C4-2B (cell line): ENCODE data around the gene CSNK1D.

Experiments used
- ZFX ChIP-seq: fragments of 450-650 bp; IDR thresholded peaks from 2 replicates; pipeline ENCODE4 v1.6.1; 2017
- TF ChIP-seq, protein P1 (sequence below): fragments of 450-650 bp; conservative IDR thresholded peaks from 2 replicates; pipeline ENCODE4 v1.5.1; 2017; ENCODE audit warnings: mild to moderate bottlenecking

GRCh38 chr17:82291582-82292250 lies 18.2 kb upstream of the CSNK1D start:
- TF ChIP-seq, protein P1, sequence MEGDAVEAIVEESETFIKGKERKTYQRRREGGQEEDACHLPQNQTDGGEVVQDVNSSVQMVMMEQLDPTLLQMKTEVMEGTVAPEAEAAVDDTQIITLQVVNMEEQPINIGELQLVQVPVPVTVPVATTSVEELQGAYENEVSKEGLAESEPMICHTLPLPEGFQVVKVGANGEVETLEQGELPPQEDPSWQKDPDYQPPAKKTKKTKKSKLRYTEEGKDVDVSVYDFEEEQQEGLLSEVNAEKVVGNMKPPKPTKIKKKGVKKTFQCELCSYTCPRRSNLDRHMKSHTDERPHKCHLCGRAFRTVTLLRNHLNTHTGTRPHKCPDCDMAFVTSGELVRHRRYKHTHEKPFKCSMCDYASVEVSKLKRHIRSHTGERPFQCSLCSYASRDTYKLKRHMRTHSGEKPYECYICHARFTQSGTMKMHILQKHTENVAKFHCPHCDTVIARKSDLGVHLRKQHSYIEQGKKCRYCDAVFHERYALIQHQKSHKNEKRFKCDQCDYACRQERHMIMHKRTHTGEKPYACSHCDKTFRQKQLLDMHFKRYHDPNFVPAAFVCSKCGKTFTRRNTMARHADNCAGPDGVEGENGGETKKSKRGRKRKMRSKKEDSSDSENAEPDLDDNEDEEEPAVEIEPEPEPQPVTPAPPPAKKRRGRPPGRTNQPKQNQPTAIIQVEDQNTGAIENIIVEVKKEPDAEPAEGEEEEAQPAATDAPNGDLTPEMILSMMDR: no peak
- TF ChIP-seq ZFX: no peak
